Neural cell (in vitro differentiated cells): ENCODE measurements around the gene CHKB.

Experiments
- CTCF ChIP-seq: fragments of 450-650 bp; IDR thresholded peaks from 2 replicates; pipeline ENCODE4 v1.5.1; 2014; ENCODE audit warnings: antibody characterized with exemption, mild to moderate bottlenecking, moderate library complexity; ENCODE audit not compliant: poor library complexity, severe bottlenecking
- EP300 ChIP-seq: fragments of 450-650 bp; conservative IDR thresholded peaks from 2 replicates; pipeline ENCODE4 v1.6.1; 2014; ENCODE audit warnings: antibody characterized with exemption, mild to moderate bottlenecking, moderate library complexity; ENCODE audit not compliant: poor library complexity, severe bottlenecking
- EZH2 ChIP-seq: fragments of 200-600, 300-800 bp; shearing (Covaris generic), sonication (generic); IDR thresholded peaks from 2 replicates; pipeline ENCODE4 v1.6.1; 2014; ENCODE audit warnings: antibody characterized with exemption, low read length, borderline replicate concordance, mild to moderate bottlenecking; ENCODE audit not compliant: insufficient read depth, poor library complexity, severe bottlenecking
- MXI1 ChIP-seq: fragments of 450-650 bp; conservative IDR thresholded peaks from 2 replicates; pipeline ENCODE4 v1.6.1; 2014; ENCODE audit warnings: antibody characterized with exemption, mild to moderate bottlenecking; ENCODE audit not compliant: poor library complexity, severe bottlenecking
- POLR2AphosphoS5 ChIP-seq: IDR thresholded peaks from 2 replicates; pipeline ENCODE4 v1.6.1; 2012
- RAD21 ChIP-seq: fragments of 450-650 bp; conservative IDR thresholded peaks from 2 replicates; pipeline ENCODE4 v1.6.1; 2014; ENCODE audit warnings: antibody characterized with exemption, mild to moderate bottlenecking, moderate library complexity
- TAF1 ChIP-seq: IDR thresholded peaks from 2 replicates; pipeline ENCODE4 v1.6.1; 2012; ENCODE audit warnings: low read depth
- TF ChIP-seq, protein P1 (sequence below): IDR thresholded peaks from 2 replicates; pipeline ENCODE4 v1.6.1; 2012; ENCODE audit warnings: borderline replicate concordance

DNA sequence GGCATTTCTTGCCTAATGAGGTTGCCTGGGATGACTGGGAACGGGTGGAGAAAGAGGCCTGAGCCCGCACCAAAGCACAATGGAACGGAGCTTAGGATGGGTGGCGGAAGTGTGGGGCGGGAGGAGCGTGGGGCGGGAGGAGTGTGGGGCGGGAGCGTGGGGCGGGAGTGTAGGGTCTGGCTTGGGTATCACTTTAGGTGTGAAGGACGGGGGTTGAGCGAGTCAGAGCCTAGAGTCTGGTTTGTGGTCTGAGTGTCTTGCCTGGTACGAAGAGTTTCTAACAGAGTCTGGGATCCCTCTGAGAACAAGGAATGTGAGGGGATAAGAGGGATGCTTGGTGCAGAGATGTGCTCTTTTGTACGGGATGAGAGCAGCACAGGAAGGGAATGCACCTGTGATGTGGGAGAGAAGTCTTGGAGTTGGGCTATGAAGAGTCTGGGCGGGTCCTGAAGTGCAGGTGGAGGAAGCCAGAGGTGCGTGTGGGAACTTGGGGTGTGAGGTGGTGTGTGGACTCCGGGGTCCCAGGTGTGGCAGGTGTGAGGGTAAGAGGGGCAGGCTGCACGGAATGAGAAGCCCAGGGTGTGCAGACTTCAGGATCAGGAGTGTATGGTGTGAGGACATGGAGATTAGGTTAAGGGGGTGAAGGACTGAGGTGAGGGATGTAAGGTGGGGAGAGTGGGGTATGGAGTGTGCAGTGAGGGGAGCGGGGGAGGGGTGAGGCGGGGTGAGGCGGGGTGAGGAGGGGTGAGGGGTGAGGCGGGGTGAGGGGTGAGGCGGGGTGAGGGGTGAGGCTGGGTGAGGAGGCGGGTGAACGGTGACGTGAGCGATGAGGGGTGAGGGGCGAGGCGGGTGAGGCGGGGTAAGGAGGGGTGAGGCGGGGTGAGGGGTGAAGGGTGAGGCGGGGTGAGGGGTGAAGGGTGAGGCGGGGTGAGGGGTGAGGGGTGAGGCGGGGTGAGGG, 21.0 kb downstream of the CHKB start:
- TF ChIP-seq CTCF (no peak), RAD21 (no peak), POLR2AphosphoS5 (no peak), MXI1 (no peak), EZH2 (no peak), TAF1 (no peak), EP300 (no peak)
- TF ChIP-seq, protein P1, sequence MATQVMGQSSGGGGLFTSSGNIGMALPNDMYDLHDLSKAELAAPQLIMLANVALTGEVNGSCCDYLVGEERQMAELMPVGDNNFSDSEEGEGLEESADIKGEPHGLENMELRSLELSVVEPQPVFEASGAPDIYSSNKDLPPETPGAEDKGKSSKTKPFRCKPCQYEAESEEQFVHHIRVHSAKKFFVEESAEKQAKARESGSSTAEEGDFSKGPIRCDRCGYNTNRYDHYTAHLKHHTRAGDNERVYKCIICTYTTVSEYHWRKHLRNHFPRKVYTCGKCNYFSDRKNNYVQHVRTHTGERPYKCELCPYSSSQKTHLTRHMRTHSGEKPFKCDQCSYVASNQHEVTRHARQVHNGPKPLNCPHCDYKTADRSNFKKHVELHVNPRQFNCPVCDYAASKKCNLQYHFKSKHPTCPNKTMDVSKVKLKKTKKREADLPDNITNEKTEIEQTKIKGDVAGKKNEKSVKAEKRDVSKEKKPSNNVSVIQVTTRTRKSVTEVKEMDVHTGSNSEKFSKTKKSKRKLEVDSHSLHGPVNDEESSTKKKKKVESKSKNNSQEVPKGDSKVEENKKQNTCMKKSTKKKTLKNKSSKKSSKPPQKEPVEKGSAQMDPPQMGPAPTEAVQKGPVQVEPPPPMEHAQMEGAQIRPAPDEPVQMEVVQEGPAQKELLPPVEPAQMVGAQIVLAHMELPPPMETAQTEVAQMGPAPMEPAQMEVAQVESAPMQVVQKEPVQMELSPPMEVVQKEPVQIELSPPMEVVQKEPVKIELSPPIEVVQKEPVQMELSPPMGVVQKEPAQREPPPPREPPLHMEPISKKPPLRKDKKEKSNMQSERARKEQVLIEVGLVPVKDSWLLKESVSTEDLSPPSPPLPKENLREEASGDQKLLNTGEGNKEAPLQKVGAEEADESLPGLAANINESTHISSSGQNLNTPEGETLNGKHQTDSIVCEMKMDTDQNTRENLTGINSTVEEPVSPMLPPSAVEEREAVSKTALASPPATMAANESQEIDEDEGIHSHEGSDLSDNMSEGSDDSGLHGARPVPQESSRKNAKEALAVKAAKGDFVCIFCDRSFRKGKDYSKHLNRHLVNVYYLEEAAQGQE: no peak
